ENCODE results near the gene BRWD1. TPM values are rescaled to one million over a fixed set of nuclear protein-coding genes. Genes with fewer than 3 reads are reported as not detected.

Gene BRWD1
- total RNA-seq, 4 donors from 2014 or later = 64.8 to 99.9 (median 86.9) TPM

DNA sequence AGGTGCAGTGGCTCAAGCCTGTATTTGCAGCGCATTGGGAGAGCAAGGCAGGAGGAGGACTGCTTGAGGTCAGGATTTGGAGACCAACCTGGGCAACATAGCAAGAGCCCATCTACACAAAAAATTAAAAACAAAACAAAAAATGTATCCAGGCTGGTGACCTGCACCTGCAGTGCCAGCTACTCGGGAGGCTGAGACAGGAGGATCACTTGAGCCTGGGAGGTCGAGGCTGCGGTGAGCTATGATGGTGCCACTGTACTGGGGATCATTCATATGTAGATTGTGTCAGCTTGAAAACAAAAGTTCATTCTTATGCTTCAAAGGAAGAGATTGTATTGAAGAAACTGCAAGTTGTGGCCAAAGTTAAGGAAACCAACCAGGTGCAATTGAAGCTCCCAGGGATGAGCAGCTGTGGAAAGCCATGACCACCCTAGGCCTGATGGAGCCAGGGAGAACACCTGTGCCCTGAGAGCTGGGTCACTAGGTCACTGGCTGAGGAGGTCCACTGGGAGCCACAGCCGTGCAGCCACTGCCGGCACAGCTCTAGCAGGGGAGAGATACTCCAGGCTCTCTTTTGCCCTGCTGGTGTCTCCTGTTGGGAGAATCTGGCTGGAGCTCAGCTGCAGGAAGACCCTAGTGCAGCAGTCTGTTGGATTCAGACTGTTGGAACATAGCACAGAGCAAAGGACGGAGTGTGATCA, 13.3 kb upstream of the BRWD1 start:
- no peak for DNase-seq
- Histone ChIP-seq H3K36me3 (no peaks in the 10 kb centered on the region), H3K9me3 (no peaks in the 10 kb centered on the region), H3K4me3 (no peak overlapping the region), H3K27me3 (no peaks in the 10 kb centered on the region), H3K27ac (no peak overlapping the region), H3K4me1 (no peaks in the 10 kb centered on the region)
- TF ChIP-seq CTCF (IDR thresholded peaks at IDR 0.05) = no peak

GRCh38 chr21:39325458-39325857, 12.0 kb upstream of the BRWD1 start:
- Histone ChIP-seq H3K4me3 (no peak overlapping the region), H3K27ac (no peak overlapping the region), H3K4me1 (no peaks in the 10 kb centered on the region), H3K27me3 (no peaks in the 10 kb centered on the region), H3K36me3 (no peaks in the 10 kb centered on the region), H3K9me3 (no peaks in the 10 kb centered on the region)
- no peak for TF ChIP-seq CTCF (IDR thresholded peaks at IDR 0.05)
- TF ChIP-seq POLR2A (IDR thresholded peaks at IDR 0.05) = no peak
- no peak for DNase-seq

GRCh38 chr21:39321424-39321823, 8.0 kb upstream of the BRWD1 start:
- H3K9me3 ChIP-seq = no peaks in the 10 kb centered on the region
- H3K4me3 ChIP-seq = no peak overlapping the region
- no peaks in the 10 kb centered on the region for H3K4me1 ChIP-seq
- H3K36me3 ChIP-seq = no peaks in the 10 kb centered on the region
- H3K27me3 ChIP-seq = no peaks in the 10 kb centered on the region
- no peak overlapping the region for H3K27ac ChIP-seq
- no peak for TF ChIP-seq CTCF (IDR thresholded peaks at IDR 0.05)
- TF ChIP-seq POLR2A (IDR thresholded peaks at IDR 0.05) = no peak
- DNase-seq = no peak

- Histone ChIP-seq H3K4me3 (no peak overlapping the region), H3K4me1 (peaks cover 0 to under 1% (median under 1%) of the 10 kb centered on the region in 4 donors), H3K9me3 (no peaks in the 10 kb centered on the region), H3K36me3 (no peaks in the 10 kb centered on the region), H3K27me3 (no peaks in the 10 kb centered on the region), H3K27ac (no peak overlapping the region)
- TF ChIP-seq CTCF (IDR thresholded peaks at IDR 0.05) (no peak), POLR2A (IDR thresholded peaks at IDR 0.05) (no peak)
- no peak for DNase-seq
Observed at GRCh38 chr21:39319814-39320332, 6.4 kb upstream of the BRWD1 start.

DNA sequence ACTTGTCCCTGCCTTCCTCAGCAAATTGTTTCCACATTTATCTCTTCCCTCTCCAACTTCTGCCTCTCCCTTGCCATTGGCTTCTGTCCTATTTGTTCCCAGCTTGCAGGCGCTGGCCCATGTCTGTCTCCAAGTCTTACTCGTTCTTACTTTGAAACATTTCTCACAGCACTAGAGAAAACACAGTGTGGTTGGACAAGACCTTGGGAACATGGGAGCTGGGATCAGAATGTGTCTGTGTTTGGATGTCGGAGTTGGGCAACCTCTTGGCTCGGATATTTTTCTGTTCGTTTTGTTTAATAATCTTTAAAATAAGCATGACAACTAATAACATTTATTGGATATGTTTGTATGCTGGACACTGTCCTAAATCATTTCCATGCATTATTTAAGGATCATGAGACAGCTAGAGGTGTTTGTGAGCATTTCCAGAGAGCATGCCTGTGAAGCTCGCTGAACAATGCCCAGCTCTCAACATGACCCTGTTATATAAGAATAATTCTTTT, 5.9 kb upstream of the BRWD1 start:
- Histone ChIP-seq H3K27ac (peak overlapping the region in 1 of 4 donors; percentile 9), H3K4me1 (peaks cover 0 to 7% (median 2%) of the 10 kb centered on the region in 4 donors), H3K27me3 (no peaks in the 10 kb centered on the region), H3K36me3 (no peaks in the 10 kb centered on the region), H3K9me3 (no peaks in the 10 kb centered on the region), H3K4me3 (no peak overlapping the region)
- DNase-seq = no peak
- TF ChIP-seq CTCF (IDR thresholded peaks at IDR 0.05) (no peak), POLR2A (IDR thresholded peaks at IDR 0.05) (no peak)
